ENCODE measurements around the gene EML5. TPM values are rescaled to one million over a fixed set of nuclear protein-coding genes. Genes with fewer than 3 reads are reported as not detected.

The EML5 gene
- total RNA-seq, 6 experiments from 2014 or later: 8.7 to 15.7 (median 14.7) TPM

- no peaks in the 10 kb centered on the region for H3K27me3 Mint-ChIP-seq (ENCODE audit: insufficient read depth)
- H3K27ac Mint-ChIP-seq: peak within 1 kb of the TSS; percentile 81
These were observed 229.7 kb downstream of the EML5 start, which contains the start of gene ZC3H14 for GRCh38 chr14:88562831-88563686. ZC3H14 (plus strand) TSS chr14:88563037; CDS start chr14:88563134, 97 bp downstream.

GRCh38 chr14:88562532-88562830, 230.3 kb downstream of the EML5 start:
- Mint-ChIP-seq H3K9me3 (no peaks in the 10 kb centered on the region), H3K4me1 (ENCODE audit: low read depth) (peaks cover 38% of the 10 kb centered on the region), H3K27ac (peak overlapping the region; percentile 64), H3K27me3 (ENCODE audit: insufficient read depth) (no peaks in the 10 kb centered on the region), H3K36me3 (ENCODE audit: low read depth) (peaks cover 11% of the 10 kb centered on the region; the same call in 1 of the 2 replicates), H3K4me3 (peak overlapping the region; percentile 96)
- DNase-seq: no peak
- no peak for TF ChIP-seq CTCF (IDR thresholded peaks at IDR 0.05)

More at GRCh38 chr14:88562831-88563686, 229.7 kb downstream of the EML5 start, which contains the start of gene ZC3H14:
- no peak for TF ChIP-seq CTCF (IDR thresholded peaks at IDR 0.05)
- Mint-ChIP-seq H3K9me3 (no peaks in the 10 kb centered on the region), H3K4me3 (peak within 1 kb of the TSS; percentile 96), H3K36me3 (ENCODE audit: low read depth) (peaks cover 13% of the 10 kb centered on the region), H3K4me1 (ENCODE audit: low read depth) (peaks cover 37% of the 10 kb centered on the region)
- DNase-seq: peak; percentile 66

Other genes with a start within 250 kb of the EML5 start
- 10 to 100 TPM; 22.0 to 25.9 (median 24.9) TPM for gene PTPN21, start 237.9 kb downstream of the EML5 start, total RNA-seq (2021; fragmentation: NEBNext Ultra II Directional; extraction: Animal tissue kit (Norgen Biotek cat#: 25700))
- 10 to 100 TPM; 56.4 to 65.1 (median 58.9) TPM for gene ZC3H14, start 229.9 kb downstream of the EML5 start, total RNA-seq (2021; fragmentation: NEBNext Ultra II Directional; extraction: Animal tissue kit (Norgen Biotek cat#: 25700))
- gene TTC8, start 31.7 kb upstream of the EML5 start, total RNA-seq (2021; fragmentation: NEBNext Ultra II Directional; extraction: Animal tissue kit (Norgen Biotek cat#: 25700)): 10 to 100 TPM; 51.3 to 70.0 (median 58.5) TPM

Measured in HFFc6 (cell line).